Epithelial cell of esophagus (primary cell): ENCODE measurements around the gene TMSB4X.

Source experiments
- DNase-seq: peaks from one replicate; pipeline ENCODE4 v3.0.0; 2010; ENCODE audit warnings: low read depth
- H3K4me3 ChIP-seq: 2 replicates; pipeline ENCODE4 v1.5.1; 2011; ENCODE audit warnings: mild to moderate bottlenecking, low read length, control low read depth
- CTCF ChIP-seq: IDR thresholded peaks from 2 replicates; pipeline ENCODE4 v1.5.1; 2011; ENCODE audit warnings: low read depth, mild to moderate bottlenecking, low read length, control low read depth, inconsistent platforms; ENCODE audit not compliant: insufficient read depth; ENCODE audit errors: missing control alignments

TMSB4X gene

GRCh38 chrX:12999422-12999821, 24.5 kb downstream of the TMSB4X start:
- DNase-seq = no peak
- no peak overlapping the region for H3K4me3 ChIP-seq
- no peak for TF ChIP-seq CTCF

DNA sequence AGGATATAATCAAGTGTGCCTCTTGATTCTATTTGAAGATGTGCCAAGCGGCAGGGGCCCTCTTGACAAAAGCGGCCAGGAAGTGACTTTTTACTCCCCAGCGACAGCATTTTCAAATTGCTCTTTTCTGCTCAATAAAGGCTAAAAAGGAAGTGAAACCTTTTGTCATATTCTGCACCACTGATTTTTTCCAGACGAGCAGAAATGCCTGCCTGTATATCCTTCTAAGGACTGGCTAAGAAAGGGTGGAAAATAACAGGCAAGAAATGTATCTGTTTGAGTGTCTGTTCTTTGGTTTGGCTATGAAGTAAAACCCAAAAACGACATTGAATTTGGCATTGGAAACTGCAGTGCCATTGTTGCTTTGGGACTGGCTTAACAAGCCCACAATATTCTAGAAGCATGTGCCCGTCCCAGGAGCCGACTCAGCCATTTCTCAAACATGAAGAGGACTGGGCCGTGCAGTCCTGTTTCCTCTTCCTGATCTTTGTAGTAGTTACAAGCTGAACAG, 25.4 kb downstream of the TMSB4X start:
- no peak for TF ChIP-seq CTCF
- H3K4me3 ChIP-seq = no peak overlapping the region
- no peak for DNase-seq

DNA sequence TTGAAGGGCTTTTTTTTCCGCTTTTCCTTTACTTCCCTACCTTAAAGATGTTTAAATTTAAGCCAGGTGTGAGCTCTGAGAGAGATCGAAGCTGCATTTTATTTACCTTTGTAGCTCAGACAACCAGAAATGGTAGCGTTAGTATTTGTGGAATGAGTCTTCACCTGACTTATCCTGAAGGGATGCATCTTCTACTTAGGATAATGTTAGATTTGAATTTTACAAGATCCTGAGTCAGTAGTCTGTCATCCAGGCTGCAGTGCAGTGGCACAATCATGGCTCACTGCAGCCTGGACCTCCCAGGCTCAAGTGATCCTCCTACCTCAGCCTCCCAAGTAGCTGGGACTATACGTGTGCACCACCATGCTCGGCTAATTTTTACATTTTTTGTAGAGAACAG, 26.2 kb downstream of the TMSB4X start:
- no peak for TF ChIP-seq CTCF
- peak; percentile 56 for DNase-seq
- no peak overlapping the region for H3K4me3 ChIP-seq

- H3K4me3 ChIP-seq = no peak overlapping the region
- DNase-seq = peak; percentile 81
- no peak for TF ChIP-seq CTCF
These were observed 27.2 kb downstream of the TMSB4X start for GRCh38 chrX:13001961-13002671.

- H3K4me3 ChIP-seq = no peak overlapping the region
- DNase-seq = no peak
- TF ChIP-seq CTCF = no peak
These were observed 31.0 kb downstream of the TMSB4X start for GRCh38 chrX:13005661-13006473.

DNA sequence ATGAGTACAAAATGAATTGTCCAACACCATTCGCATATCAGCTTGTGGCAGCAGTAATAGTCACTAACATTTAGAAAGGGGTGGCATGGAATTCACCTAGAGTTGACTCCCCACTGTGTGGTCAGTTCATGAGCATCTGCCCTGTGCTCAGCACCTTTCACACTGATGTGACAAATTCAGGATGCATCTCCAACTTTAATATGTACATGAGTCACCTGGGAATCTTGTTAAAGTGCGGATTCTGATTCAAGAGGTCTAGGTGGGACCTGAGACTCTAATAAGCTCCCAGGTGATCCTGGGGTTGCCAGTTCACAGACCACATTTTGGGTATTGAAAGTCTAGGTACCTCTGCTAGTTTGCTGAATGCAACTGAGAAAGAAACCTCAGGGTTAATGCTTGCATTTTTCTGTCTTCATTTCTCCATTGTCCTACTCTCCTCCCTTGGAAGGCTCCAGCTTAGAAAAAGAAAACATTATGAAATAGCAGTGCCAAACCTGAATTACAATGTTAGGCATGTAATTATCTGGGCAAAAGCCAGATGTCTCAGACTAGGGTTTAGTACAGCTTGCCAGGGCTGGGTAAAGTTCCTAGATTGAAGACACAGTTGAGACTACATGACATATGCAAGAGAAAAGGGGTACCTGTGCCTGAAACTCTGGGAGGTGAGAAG, 32.7 kb downstream of the TMSB4X start:
- TF ChIP-seq CTCF = no peak
- no peak overlapping the region for H3K4me3 ChIP-seq
- peak; percentile 66 for DNase-seq
